Hepatocyte (in vitro differentiated cells): ENCODE measurements around the gene PRTFDC1.

Experiments used
- EZH2 ChIP-seq: fragments of 200-600 bp; sonication (generic); IDR thresholded peaks from 2 replicates; pipeline ENCODE4 v1.6.1; 2016; ENCODE audit warnings: antibody characterized with exemption, mild to moderate bottlenecking, borderline replicate concordance
- EZH2phosphoT487 ChIP-seq: fragments of 200-600 bp; sonication (generic); IDR thresholded peaks from one replicate; pipeline ENCODE4 v1.6.1; 2018; ENCODE audit warnings: antibody characterized with exemption, mild to moderate bottlenecking, low read depth, moderate library complexity; ENCODE audit not compliant: unreplicated experiment, severe bottlenecking
- TF ChIP-seq, protein P1 (sequence below): fragments of 200-600 bp; sonication (generic); IDR thresholded peaks from 2 replicates; pipeline ENCODE4 v1.5.1; 2016; ENCODE audit warnings: antibody characterized with exemption, mild to moderate bottlenecking; ENCODE audit not compliant: poor library complexity

DNA sequence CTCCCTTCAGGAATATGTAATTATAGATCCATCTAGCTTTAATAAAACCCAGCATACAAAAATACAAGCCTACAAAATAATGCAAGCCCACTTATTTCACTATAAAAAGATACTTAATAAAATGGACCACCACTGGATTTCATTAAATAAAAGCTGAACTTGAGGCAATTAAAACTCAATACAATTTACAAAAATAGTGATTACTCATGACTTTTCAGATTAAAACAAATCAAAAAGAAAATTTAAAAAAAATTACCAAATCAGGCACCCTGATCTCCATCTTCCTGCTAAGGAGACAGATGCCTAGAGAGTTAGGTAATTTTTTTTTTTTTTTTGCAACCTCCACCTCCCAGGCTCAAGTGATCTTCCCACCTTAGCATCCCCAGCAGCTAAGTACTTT, 41.8 kb downstream of the PRTFDC1 start:
- no peak for TF ChIP-seq EZH2
- TF ChIP-seq, protein P1, sequence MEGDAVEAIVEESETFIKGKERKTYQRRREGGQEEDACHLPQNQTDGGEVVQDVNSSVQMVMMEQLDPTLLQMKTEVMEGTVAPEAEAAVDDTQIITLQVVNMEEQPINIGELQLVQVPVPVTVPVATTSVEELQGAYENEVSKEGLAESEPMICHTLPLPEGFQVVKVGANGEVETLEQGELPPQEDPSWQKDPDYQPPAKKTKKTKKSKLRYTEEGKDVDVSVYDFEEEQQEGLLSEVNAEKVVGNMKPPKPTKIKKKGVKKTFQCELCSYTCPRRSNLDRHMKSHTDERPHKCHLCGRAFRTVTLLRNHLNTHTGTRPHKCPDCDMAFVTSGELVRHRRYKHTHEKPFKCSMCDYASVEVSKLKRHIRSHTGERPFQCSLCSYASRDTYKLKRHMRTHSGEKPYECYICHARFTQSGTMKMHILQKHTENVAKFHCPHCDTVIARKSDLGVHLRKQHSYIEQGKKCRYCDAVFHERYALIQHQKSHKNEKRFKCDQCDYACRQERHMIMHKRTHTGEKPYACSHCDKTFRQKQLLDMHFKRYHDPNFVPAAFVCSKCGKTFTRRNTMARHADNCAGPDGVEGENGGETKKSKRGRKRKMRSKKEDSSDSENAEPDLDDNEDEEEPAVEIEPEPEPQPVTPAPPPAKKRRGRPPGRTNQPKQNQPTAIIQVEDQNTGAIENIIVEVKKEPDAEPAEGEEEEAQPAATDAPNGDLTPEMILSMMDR: no peak
- no peak for TF ChIP-seq EZH2phosphoT487
